ENCODE data around the gene TFB2M. TPM values are rescaled to one million over a fixed set of nuclear protein-coding genes. Genes with fewer than 3 reads are reported as not detected.

TFB2M gene
- total and polyA plus RNA-seq, 2 of the 13 experiments (the other 11 are each of a cell fraction or from before 2014, with no cell fraction given): 15.7 to 31.4 TPM

DNA sequence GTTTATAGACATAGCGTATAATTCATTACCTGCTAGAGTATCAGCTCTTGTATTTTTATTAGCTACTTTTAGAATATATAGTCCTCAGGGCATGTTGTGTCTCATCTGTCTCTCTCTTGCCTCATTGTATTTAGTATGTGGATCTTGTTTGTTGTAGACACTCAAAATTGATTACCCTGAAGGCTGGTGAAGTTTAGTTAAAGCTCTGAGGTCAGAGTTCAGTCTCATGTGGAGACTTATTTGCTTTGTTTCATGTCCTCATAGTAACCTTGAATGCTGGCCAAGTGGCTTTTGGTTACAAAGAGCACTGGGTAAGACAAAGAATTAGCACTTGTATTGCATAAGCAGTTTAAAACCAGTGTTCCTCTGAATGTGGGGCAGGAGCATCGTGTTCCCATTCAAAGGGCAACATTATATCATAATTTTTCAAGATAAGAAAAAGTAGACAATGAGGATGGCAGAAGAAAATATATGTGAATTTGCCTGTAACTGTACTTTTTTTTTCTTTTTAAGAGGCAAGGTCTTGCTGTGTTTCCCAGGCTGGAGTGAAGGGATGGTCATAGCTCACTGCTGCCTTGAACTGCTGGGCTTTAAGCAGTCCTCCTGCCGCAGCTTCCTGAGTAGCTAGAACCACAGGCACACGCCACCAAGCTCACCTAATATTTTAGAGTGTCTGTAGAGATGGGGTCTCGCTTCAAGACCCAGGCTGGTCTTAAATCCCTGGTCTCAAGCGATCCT lies 17.6 kb upstream of the TFB2M start (continued):
- TF ChIP-seq, protein P1, sequence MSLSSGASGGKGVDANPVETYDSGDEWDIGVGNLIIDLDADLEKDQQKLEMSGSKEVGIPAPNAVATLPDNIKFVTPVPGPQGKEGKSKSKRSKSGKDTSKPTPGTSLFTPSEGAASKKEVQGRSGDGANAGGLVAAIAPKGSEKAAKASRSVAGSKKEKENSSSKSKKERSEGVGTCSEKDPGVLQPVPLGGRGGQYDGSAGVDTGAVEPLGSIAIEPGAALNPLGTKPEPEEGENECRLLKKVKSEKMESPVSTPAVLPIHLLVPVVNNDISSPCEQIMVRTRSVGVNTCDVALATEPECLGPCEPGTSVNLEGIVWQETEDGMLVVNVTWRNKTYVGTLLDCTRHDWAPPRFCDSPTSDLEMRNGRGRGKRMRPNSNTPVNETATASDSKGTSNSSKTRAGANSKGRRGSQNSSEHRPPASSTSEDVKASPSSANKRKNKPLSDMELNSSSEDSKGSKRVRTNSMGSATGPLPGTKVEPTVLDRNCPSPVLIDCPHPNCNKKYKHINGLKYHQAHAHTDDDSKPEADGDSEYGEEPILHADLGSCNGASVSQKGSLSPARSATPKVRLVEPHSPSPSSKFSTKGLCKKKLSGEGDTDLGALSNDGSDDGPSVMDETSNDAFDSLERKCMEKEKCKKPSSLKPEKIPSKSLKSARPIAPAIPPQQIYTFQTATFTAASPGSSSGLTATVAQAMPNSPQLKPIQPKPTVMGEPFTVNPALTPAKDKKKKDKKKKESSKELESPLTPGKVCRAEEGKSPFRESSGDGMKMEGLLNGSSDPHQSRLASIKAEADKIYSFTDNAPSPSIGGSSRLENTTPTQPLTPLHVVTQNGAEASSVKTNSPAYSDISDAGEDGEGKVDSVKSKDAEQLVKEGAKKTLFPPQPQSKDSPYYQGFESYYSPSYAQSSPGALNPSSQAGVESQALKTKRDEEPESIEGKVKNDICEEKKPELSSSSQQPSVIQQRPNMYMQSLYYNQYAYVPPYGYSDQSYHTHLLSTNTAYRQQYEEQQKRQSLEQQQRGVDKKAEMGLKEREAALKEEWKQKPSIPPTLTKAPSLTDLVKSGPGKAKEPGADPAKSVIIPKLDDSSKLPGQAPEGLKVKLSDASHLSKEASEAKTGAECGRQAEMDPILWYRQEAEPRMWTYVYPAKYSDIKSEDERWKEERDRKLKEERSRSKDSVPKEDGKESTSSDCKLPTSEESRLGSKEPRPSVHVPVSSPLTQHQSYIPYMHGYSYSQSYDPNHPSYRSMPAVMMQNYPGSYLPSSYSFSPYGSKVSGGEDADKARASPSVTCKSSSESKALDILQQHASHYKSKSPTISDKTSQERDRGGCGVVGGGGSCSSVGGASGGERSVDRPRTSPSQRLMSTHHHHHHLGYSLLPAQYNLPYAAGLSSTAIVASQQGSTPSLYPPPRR (CRISPR knock-in tag; IDR thresholded peaks at IDR 0.05; ENCODE audit: borderline replicate concordance): peak; percentile 82; the same call in 1 of the 2 replicates
- TF ChIP-seq GATAD1 (CRISPR knock-in tag; IDR thresholded peaks at IDR 0.05): 0 out of 2 replicates have a peak, but pooled peaks have one; percentile 41
- TF ChIP-seq, protein P2, sequence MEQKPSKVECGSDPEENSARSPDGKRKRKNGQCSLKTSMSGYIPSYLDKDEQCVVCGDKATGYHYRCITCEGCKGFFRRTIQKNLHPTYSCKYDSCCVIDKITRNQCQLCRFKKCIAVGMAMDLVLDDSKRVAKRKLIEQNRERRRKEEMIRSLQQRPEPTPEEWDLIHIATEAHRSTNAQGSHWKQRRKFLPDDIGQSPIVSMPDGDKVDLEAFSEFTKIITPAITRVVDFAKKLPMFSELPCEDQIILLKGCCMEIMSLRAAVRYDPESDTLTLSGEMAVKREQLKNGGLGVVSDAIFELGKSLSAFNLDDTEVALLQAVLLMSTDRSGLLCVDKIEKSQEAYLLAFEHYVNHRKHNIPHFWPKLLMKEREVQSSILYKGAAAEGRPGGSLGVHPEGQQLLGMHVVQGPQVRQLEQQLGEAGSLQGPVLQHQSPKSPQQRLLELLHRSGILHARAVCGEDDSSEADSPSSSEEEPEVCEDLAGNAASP (CRISPR knock-in tag; IDR thresholded peaks at IDR 0.05; ENCODE audit: borderline replicate concordance): peak; percentile 97
- no peak for TF ChIP-seq ZNF549 (CRISPR knock-in tag; IDR thresholded peaks at IDR 0.05)
- no peak for TF ChIP-seq ZZZ3 (CRISPR knock-in tag; IDR thresholded peaks at IDR 0.05; ENCODE audit: borderline replicate concordance)
- TF ChIP-seq NFIC (IDR thresholded peaks at IDR 0.05; ENCODE audit: low read length): peak; percentile 98
- TF ChIP-seq, protein P3, sequence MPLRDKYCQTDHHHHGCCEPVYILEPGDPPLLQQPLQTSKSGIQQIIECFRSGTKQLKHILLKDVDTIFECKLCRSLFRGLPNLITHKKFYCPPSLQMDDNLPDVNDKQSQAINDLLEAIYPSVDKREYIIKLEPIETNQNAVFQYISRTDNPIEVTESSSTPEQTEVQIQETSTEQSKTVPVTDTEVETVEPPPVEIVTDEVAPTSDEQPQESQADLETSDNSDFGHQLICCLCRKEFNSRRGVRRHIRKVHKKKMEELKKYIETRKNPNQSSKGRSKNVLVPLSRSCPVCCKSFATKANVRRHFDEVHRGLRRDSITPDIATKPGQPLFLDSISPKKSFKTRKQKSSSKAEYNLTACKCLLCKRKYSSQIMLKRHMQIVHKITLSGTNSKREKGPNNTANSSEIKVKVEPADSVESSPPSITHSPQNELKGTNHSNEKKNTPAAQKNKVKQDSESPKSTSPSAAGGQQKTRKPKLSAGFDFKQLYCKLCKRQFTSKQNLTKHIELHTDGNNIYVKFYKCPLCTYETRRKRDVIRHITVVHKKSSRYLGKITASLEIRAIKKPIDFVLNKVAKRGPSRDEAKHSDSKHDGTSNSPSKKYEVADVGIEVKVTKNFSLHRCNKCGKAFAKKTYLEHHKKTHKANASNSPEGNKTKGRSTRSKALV (CRISPR knock-in tag; IDR thresholded peaks at IDR 0.05): peak; percentile 72; the same call in 1 of the 2 replicates
- no peak for TF ChIP-seq ZNF781 (CRISPR knock-in tag; IDR thresholded peaks at IDR 0.05; ENCODE audit: borderline replicate concordance, not compliant biosample characterization)
- no peak for TF ChIP-seq ZBTB7A (CRISPR knock-in tag; IDR thresholded peaks at IDR 0.05)
- TF ChIP-seq, protein P4, sequence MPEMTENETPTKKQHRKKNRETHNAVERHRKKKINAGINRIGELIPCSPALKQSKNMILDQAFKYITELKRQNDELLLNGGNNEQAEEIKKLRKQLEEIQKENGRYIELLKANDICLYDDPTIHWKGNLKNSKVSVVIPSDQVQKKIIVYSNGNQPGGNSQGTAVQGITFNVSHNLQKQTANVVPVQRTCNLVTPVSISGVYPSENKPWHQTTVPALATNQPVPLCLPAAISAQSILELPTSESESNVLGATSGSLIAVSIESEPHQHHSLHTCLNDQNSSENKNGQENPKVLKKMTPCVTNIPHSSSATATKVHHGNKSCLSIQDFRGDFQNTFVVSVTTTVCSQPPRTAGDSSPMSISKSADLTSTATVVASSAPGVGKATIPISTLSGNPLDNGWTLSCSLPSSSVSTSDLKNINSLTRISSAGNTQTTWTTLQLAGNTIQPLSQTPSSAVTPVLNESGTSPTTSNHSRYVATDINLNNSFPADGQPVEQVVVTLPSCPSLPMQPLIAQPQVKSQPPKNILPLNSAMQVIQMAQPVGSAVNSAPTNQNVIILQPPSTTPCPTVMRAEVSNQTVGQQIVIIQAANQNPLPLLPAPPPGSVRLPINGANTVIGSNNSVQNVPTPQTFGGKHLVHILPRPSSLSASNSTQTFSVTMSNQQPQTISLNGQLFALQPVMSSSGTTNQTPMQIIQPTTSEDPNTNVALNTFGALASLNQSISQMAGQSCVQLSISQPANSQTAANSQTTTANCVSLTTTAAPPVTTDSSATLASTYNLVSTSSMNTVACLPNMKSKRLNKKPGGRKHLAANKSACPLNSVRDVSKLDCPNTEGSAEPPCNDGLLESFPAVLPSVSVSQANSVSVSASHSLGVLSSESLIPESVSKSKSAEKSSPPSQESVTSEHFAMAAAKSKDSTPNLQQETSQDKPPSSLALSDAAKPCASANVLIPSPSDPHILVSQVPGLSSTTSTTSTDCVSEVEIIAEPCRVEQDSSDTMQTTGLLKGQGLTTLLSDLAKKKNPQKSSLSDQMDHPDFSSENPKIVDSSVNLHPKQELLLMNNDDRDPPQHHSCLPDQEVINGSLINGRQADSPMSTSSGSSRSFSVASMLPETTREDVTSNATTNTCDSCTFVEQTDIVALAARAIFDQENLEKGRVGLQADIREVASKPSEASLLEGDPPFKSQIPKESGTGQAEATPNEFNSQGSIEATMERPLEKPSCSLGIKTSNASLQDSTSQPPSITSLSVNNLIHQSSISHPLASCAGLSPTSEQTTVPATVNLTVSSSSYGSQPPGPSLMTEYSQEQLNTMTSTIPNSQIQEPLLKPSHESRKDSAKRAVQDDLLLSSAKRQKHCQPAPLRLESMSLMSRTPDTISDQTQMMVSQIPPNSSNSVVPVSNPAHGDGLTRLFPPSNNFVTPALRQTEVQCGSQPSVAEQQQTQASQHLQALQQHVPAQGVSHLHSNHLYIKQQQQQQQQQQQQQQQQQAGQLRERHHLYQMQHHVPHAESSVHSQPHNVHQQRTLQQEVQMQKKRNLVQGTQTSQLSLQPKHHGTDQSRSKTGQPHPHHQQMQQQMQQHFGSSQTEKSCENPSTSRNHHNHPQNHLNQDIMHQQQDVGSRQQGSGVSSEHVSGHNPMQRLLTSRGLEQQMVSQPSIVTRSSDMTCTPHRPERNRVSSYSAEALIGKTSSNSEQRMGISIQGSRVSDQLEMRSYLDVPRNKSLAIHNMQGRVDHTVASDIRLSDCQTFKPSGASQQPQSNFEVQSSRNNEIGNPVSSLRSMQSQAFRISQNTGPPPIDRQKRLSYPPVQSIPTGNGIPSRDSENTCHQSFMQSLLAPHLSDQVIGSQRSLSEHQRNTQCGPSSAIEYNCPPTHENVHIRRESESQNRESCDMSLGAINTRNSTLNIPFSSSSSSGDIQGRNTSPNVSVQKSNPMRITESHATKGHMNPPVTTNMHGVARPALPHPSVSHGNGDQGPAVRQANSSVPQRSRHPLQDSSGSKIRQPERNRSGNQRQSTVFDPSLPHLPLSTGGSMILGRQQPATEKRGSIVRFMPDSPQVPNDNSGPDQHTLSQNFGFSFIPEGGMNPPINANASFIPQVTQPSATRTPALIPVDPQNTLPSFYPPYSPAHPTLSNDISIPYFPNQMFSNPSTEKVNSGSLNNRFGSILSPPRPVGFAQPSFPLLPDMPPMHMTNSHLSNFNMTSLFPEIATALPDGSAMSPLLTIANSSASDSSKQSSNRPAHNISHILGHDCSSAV (CRISPR knock-in tag; IDR thresholded peaks at IDR 0.05; ENCODE audit: borderline replicate concordance): no peak
- TF ChIP-seq ZNF17 (CRISPR knock-in tag; IDR thresholded peaks at IDR 0.05): no peak
